Measurements from ENCODE around the gene DLG2. TPM values are rescaled to one million over a fixed set of nuclear protein-coding genes. Genes with fewer than 3 reads are reported as not detected.

DLG2 gene
- total RNA-seq, 1 donor from 2014 or later, result 5.1 TPM

GRCh38 chr11:85301895-85302678, 325.1 kb downstream of the DLG2 start:
- Mint-ChIP-seq H3K9me3 (ENCODE audit: unreplicated experiment) (no peaks in the 10 kb centered on the region), H3K27me3 (ENCODE audit: unreplicated experiment) (no peaks in the 10 kb centered on the region), H3K27ac (ENCODE audit: unreplicated experiment) (no peak overlapping the region), H3K36me3 (ENCODE audit: low read depth, unreplicated experiment) (no peaks in the 10 kb centered on the region), H3K4me3 (ENCODE audit: unreplicated experiment) (no peak overlapping the region), H3K4me1 (ENCODE audit: unreplicated experiment) (no peaks in the 10 kb centered on the region)
- no peak for TF ChIP-seq CTCF (IDR thresholded peaks at IDR 0.05; ENCODE audit: unreplicated experiment)
- DNase-seq (ENCODE audit: low spot score), result no peak

GRCh38 chr11:85299258-85299942, 327.7 kb downstream of the DLG2 start:
- TF ChIP-seq CTCF (IDR thresholded peaks at IDR 0.05; ENCODE audit: unreplicated experiment), result no peak
- Mint-ChIP-seq H3K27me3 (ENCODE audit: unreplicated experiment) (no peaks in the 10 kb centered on the region), H3K4me1 (ENCODE audit: unreplicated experiment) (no peaks in the 10 kb centered on the region), H3K27ac (ENCODE audit: unreplicated experiment) (no peak overlapping the region), H3K9me3 (ENCODE audit: unreplicated experiment) (no peaks in the 10 kb centered on the region), H3K36me3 (ENCODE audit: low read depth, unreplicated experiment) (no peaks in the 10 kb centered on the region), H3K4me3 (ENCODE audit: unreplicated experiment) (no peak overlapping the region)
- DNase-seq (ENCODE audit: low spot score), result no peak

DNA sequence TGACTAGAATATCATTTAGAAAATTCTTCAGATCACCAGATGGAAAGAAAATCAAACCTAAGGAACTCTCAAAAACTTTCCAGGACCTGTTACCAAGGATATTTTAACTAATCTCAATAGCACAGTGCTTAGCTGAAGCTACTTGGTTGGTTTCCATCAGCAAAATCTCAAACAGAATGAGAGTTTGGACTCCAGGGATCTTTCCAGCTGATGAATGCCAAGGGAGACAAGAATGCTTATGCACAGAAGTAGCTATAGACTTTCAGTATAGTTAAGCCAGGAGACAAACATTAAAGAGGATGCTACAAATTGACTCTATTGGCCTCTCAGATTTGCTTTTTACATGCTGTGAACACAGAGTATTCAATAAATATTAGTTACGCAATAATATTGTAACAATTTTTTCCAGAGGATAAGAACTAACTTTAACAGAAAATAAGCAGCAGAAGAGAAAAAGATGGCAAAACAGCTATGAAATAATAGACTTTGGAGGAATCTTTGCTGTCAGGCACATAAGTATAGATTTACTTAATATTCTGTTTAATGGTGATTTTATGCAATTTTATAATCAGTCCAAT, 331.4 kb downstream of the DLG2 start:
- no peak for DNase-seq (ENCODE audit: low spot score)
- TF ChIP-seq CTCF (IDR thresholded peaks at IDR 0.05; ENCODE audit: unreplicated experiment), result no peak
- Mint-ChIP-seq H3K27me3 (ENCODE audit: unreplicated experiment) (no peaks in the 10 kb centered on the region), H3K4me3 (ENCODE audit: unreplicated experiment) (no peak overlapping the region), H3K4me1 (ENCODE audit: unreplicated experiment) (no peaks in the 10 kb centered on the region), H3K36me3 (ENCODE audit: low read depth, unreplicated experiment) (no peaks in the 10 kb centered on the region), H3K9me3 (ENCODE audit: unreplicated experiment) (no peaks in the 10 kb centered on the region), H3K27ac (ENCODE audit: unreplicated experiment) (no peak overlapping the region)

GRCh38 chr11:85281550-85281949, 345.6 kb downstream of the DLG2 start:
- TF ChIP-seq CTCF (IDR thresholded peaks at IDR 0.05; ENCODE audit: unreplicated experiment), result no peak
- DNase-seq (ENCODE audit: low spot score), result no peak
- no peaks in the 10 kb centered on the region for H3K9me3 Mint-ChIP-seq (ENCODE audit: unreplicated experiment)
- no peaks in the 10 kb centered on the region for H3K36me3 Mint-ChIP-seq (ENCODE audit: low read depth, unreplicated experiment)
- no peak overlapping the region for H3K27ac Mint-ChIP-seq (ENCODE audit: unreplicated experiment)
- peaks cover 7% of the 10 kb centered on the region for H3K4me1 Mint-ChIP-seq (ENCODE audit: unreplicated experiment)
- H3K4me3 Mint-ChIP-seq (ENCODE audit: unreplicated experiment), result no peak overlapping the region
- H3K27me3 Mint-ChIP-seq (ENCODE audit: unreplicated experiment), result no peaks in the 10 kb centered on the region

- Mint-ChIP-seq H3K4me3 (ENCODE audit: unreplicated experiment) (no peak overlapping the region), H3K4me1 (ENCODE audit: unreplicated experiment) (peaks cover 9% of the 10 kb centered on the region), H3K9me3 (ENCODE audit: unreplicated experiment) (no peaks in the 10 kb centered on the region), H3K27ac (ENCODE audit: unreplicated experiment) (no peak overlapping the region), H3K36me3 (ENCODE audit: low read depth, unreplicated experiment) (no peaks in the 10 kb centered on the region), H3K27me3 (ENCODE audit: unreplicated experiment) (no peaks in the 10 kb centered on the region)
- no peak for TF ChIP-seq CTCF (IDR thresholded peaks at IDR 0.05; ENCODE audit: unreplicated experiment)
- DNase-seq (ENCODE audit: low spot score), result no peak
Measured at GRCh38 chr11:85279267-85279666, 347.9 kb downstream of the DLG2 start.
